IMR-90 (cell line): ENCODE results near the gene TULP3. TPM values are rescaled to one million over a fixed set of nuclear protein-coding genes. Genes with fewer than 3 reads are reported as not detected.

Experiments used
- ATAC-seq: fragments of 200-7000 bp; cut with Tn5 transposase; 2 replicates; pipeline ENCODE4 v1.9.1; 2020; ENCODE audit warnings: low read depth, mild to moderate bottlenecking, moderate library complexity
- BruUV-seq: library from RNA; stranded (reverse); fragments of 400-500 nt; replicated peaks from 2 replicates; lab custom pipeline; 2021; lab: Mats Ljungman, UMichigan
- CTCF ChIA-PET: fragments of 300-600 bp; formaldehyde crosslinking; extraction: SDS; loops from one replicate; lab custom pipeline; 2021; ENCODE audit warnings: antibody characterized with exemption; lab: Yijun Ruan, JAX
- POLR2A ChIA-PET: fragments of 300-600 bp; sonication (Branson Sonifier 250); formaldehyde crosslinking; loops from one replicate; lab custom pipeline; 2022; ENCODE audit warnings: antibody characterized with exemption; ENCODE audit not compliant: unreplicated experiment; lab: Charles Lee
- DNase-seq: peaks from one replicate; pipeline ENCODE4 v3.0.0; 2013
- H2AFZ ChIP-seq: replicated peaks from 2 replicates; pipeline ENCODE3; 2013; ENCODE audit warnings: low read length, mild to moderate bottlenecking; ENCODE audit not compliant: poor library complexity
- H2AK5ac ChIP-seq: 2 replicates; pipeline ENCODE4 v1.6.1; 2013; ENCODE audit warnings: low read depth, low read length, inconsistent platforms
- H2AK9ac ChIP-seq: replicated peaks from 2 replicates; pipeline ENCODE3; 2013; ENCODE audit warnings: mild to moderate bottlenecking, low read depth, low read length, moderate library complexity; ENCODE audit not compliant: poor library complexity
- H2BK120ac ChIP-seq: 2 replicates; pipeline ENCODE4 v1.6.1; 2013; ENCODE audit warnings: low read depth, low read length, inconsistent platforms
- H2BK15ac ChIP-seq: 3 replicates; pipeline ENCODE4 v1.6.1; 2013; ENCODE audit warnings: low read depth, low read length, inconsistent platforms
- H2BK20ac ChIP-seq: 2 replicates; pipeline ENCODE4 v1.6.1; 2013; ENCODE audit warnings: low read depth, mild to moderate bottlenecking, inconsistent platforms, low read length, moderate library complexity
- H2BK5ac ChIP-seq: 2 replicates; pipeline ENCODE4 v1.6.1; 2013; ENCODE audit warnings: mild to moderate bottlenecking, low read depth, low read length, inconsistent platforms; ENCODE audit not compliant: poor library complexity, severe bottlenecking
- H3K14ac ChIP-seq: replicated peaks from 2 replicates; pipeline ENCODE4 v1.6.1; 2013; ENCODE audit warnings: low read depth, low read length, inconsistent platforms
- H3K18ac ChIP-seq: 2 replicates; pipeline ENCODE4 v1.6.1; 2013; ENCODE audit warnings: low read depth, low read length, control low read depth
- H3K23ac ChIP-seq: 2 replicates; pipeline ENCODE4 v1.6.1; 2013; ENCODE audit warnings: low read depth, low read length, inconsistent platforms
- H3K27ac ChIP-seq: 2 replicates; pipeline ENCODE4 v1.5.1; 2013; ENCODE audit warnings: mild to moderate bottlenecking, control low read depth, low read length; ENCODE audit not compliant: insufficient read depth
- H3K27me3 ChIP-seq: 2 replicates; pipeline ENCODE4 v1.6.1; 2013; ENCODE audit warnings: low read length; ENCODE audit not compliant: control insufficient read depth, insufficient read depth
- H3K36me3 ChIP-seq: 2 replicates; pipeline ENCODE4 v1.6.1; 2013; ENCODE audit warnings: low read length, mixed read lengths; ENCODE audit not compliant: control insufficient read depth, insufficient read depth
- H3K4ac ChIP-seq: 2 replicates; pipeline ENCODE4 v1.6.1; 2013; ENCODE audit warnings: low read depth, low read length, inconsistent platforms
- H3K4me1 ChIP-seq: 2 replicates; pipeline ENCODE4 v1.6.1; 2013; ENCODE audit warnings: low read length, mixed read lengths; ENCODE audit not compliant: control insufficient read depth, insufficient read depth
- H3K4me2 ChIP-seq: 2 replicates; pipeline ENCODE4 v1.6.1; 2013; ENCODE audit warnings: low read depth, mild to moderate bottlenecking, control low read depth, low read length, moderate library complexity
- H3K4me3 ChIP-seq: 2 replicates; pipeline ENCODE4 v1.5.1; 2013; ENCODE audit warnings: low read depth, mild to moderate bottlenecking, control low read depth, low read length, moderate library complexity; ENCODE audit not compliant: insufficient read depth
- H3K56ac ChIP-seq: 2 replicates; pipeline ENCODE4 v1.6.1; 2013; ENCODE audit warnings: low read length, inconsistent platforms; ENCODE audit not compliant: insufficient read depth; ENCODE audit errors: extremely low read depth
- H3K79me1 ChIP-seq, 2 experiments: 2 replicates each; pipeline ENCODE4 v1.6.1; 2013; ENCODE audit warnings: low read length in 2 of 2, inconsistent platforms in 1 of 2, low read depth in 1 of 2
- H3K9ac ChIP-seq: 2 replicates; pipeline ENCODE4 v1.6.1; 2013; ENCODE audit warnings: low read depth, low read length, control low read depth
- H3K9me1 ChIP-seq: 2 replicates; pipeline ENCODE4 v1.6.1; 2013; ENCODE audit warnings: low read length, inconsistent platforms; ENCODE audit not compliant: insufficient read depth
- H3K9me3 ChIP-seq: 2 replicates; pipeline ENCODE4 v1.6.1; 2013; ENCODE audit warnings: low read length; ENCODE audit not compliant: control insufficient read depth, insufficient read depth
- H4K20me1 ChIP-seq: 2 replicates; pipeline ENCODE4 v1.6.1; 2013; ENCODE audit warnings: low read length, inconsistent platforms; ENCODE audit not compliant: insufficient read depth
- H4K5ac ChIP-seq: 2 replicates; pipeline ENCODE4 v1.6.1; 2013; ENCODE audit warnings: mild to moderate bottlenecking, low read depth, low read length, control low read depth
- H4K8ac ChIP-seq, 2 experiments: 2 replicates each; pipeline ENCODE4 v1.6.1; 2013; ENCODE audit warnings: low read depth in 2 of 2, low read length in 2 of 2, control low read depth in 1 of 2, inconsistent platforms in 1 of 2
- H4K91ac ChIP-seq: 2 replicates; pipeline ENCODE4 v1.6.1; 2013; ENCODE audit warnings: low read depth, low read length, inconsistent platforms; ENCODE audit not compliant: insufficient read depth
- CEBPB ChIP-seq: IDR thresholded peaks from 2 replicates; pipeline ENCODE4 v1.6.1; 2012; ENCODE audit warnings: low read depth, low read length, improper control_type of control experiment
- CHD1 ChIP-seq: IDR thresholded peaks from 2 replicates; pipeline ENCODE4 v1.6.1; 2012; ENCODE audit warnings: low read depth, low read length, improper control_type of control experiment
- RFX5 ChIP-seq: IDR thresholded peaks from 2 replicates; pipeline ENCODE4 v1.8.0; 2012; ENCODE audit warnings: low read depth, mild to moderate bottlenecking, low read length, moderate library complexity
- USF2 ChIP-seq: fragments of 150-350 bp; IDR thresholded peaks from 2 replicates; pipeline ENCODE4 v1.6.1; 2017; ENCODE audit warnings: mild to moderate bottlenecking, antibody characterized with exemption, low read length, low read depth
- WGBS, 2 experiments: methylation state at CpG; one replicate each; pipeline versions ENCODE4 v1.1.5 to v1.1.7; 2013; ENCODE audit warnings: missing lambda C conversion rate in 2 of 2; ENCODE audit not compliant: insufficient read length in 1 of 2; ENCODE audit errors: extremely low coverage in 2 of 2; 5-methylcytosine and 5-hydroxymethylcytosine counted together
- dilution Hi-C: fragments of 300-500 bp; cut with HindIII; formaldehyde crosslinking; loops from one replicate; pipeline ENCODE4 v1.14.3; 2018; ENCODE audit warnings: low sequenced_read_pairs; ENCODE audit not compliant: unreplicated experiment
- in situ Hi-C: fragments of 300-500 bp; cut with MboI; formaldehyde crosslinking; loops from 3 replicates; pipeline ENCODE4 v1.14.3; 2019; ENCODE audit warnings: low sequenced_read_pairs, inconsistent platforms, mixed read lengths
- intact Hi-C: fragments of 100-400 bp; cut with micrococcal nuclease; formaldehyde crosslinking; loops from 2 replicates; pipeline ENCODE4 v1.10.0; 2022
- polyA plus RNA-seq, 3 experiments: library from polyadenylated mRNA; depleted of rRNA; stranded (reverse); fragments of >200 nt; gene quantifications; 2 replicates each; pipeline ENCODE4 v1.2.3, GENCODE V29; 2012; ENCODE audit warnings: low replicate concordance in 1 of 3
- total RNA-seq: library from RNA; depleted of rRNA; stranded (reverse); fragments of >200 nt; gene quantifications from 2 replicates; pipeline ENCODE4 v1.2.3, GENCODE V29; 2012

The TULP3 gene
- total and polyA plus RNA-seq, 2 of the 4 experiments (the other 2 are of a cell fraction) = 35.2 to 35.5 TPM

- TF ChIP-seq CHD1 (no peak), USF2 (no peak), CEBPB (no peak), RFX5 (no peak)
- ATAC-seq (no peak), DNase-seq (no peak)
- H3K36me3 ChIP-seq = peaks cover 50% of the 10 kb centered on the region
- H3K4ac ChIP-seq = no peak overlapping the region
- H2BK15ac ChIP-seq = no peak overlapping the region
- no peaks in the 10 kb centered on the region for H3K9me3 ChIP-seq
- H3K27me3 ChIP-seq = no peaks in the 10 kb centered on the region
- no peak overlapping the region for H3K56ac ChIP-seq
- H4K8ac ChIP-seq = no peak overlapping the region
- H3K4me3 ChIP-seq = no peak overlapping the region
- H2BK20ac ChIP-seq = no peak overlapping the region
- no peak overlapping the region for H2AK9ac ChIP-seq
- H2AFZ ChIP-seq = no peak overlapping the region
- BruUV-seq = no TSS peak
- H3K14ac ChIP-seq = no peak overlapping the region
- no peak overlapping the region for H2BK5ac ChIP-seq
- H3K4me2 ChIP-seq = no peak overlapping the region
- intact Hi-C loops (no loop called here), dilution Hi-C loops (no loop called here), in situ Hi-C loops (no loop called here)
- WGBS, 2 experiments = no CpG with 5 or more reads among the region's 11 CpGs
- H4K20me1 ChIP-seq = no peaks in the 10 kb centered on the region
- H4K91ac ChIP-seq = no peak overlapping the region
- H2BK120ac ChIP-seq = no peak overlapping the region
- no peak overlapping the region for H3K9ac ChIP-seq
- no peak overlapping the region for H2AK5ac ChIP-seq
- CTCF ChIA-PET = no interaction called here
- no peaks in the 10 kb centered on the region for H3K9me1 ChIP-seq
- H3K79me1 ChIP-seq = peaks cover 0 to 5% of the 10 kb centered on the region in 2 experiments; a peak in 2 of 4 replicates
- no peak overlapping the region for H3K18ac ChIP-seq
- POLR2A ChIA-PET = no interaction called here
- H3K27ac ChIP-seq = no peak overlapping the region
- no peak overlapping the region for H4K5ac ChIP-seq
- H3K23ac ChIP-seq = no peak overlapping the region
- no peaks in the 10 kb centered on the region for H3K4me1 ChIP-seq
These were observed 45.6 kb downstream of the TULP3 start for GRCh38 chr12:2936301-2936700.
